ENCODE measurements around the gene ASMT.

- TF ChIP-seq CTCF (IDR thresholded peaks at IDR 0.05) (no peak), EP300 (IDR thresholded peaks at IDR 0.05) (no peak)
Measured at GRCh38 chrX:1646009-1646408, 31.1 kb downstream of the ASMT start.

All from tibial nerve (tissue), 4 donors.